WTC11 (cell line): ENCODE data around the gene LPCAT3. TPM values are rescaled to one million over a fixed set of nuclear protein-coding genes. Genes with fewer than 3 reads are reported as not detected.

Source experiments
- ATAC-seq: fragments of 200-7000 bp; cut with Tn5 transposase; 2 replicates; pipeline ENCODE4 v1.10.0; 2021; ENCODE audit warnings: mild to moderate bottlenecking, moderate library complexity
- CTCF ChIA-PET: fragments of 300-600 bp; sonication (Branson Sonifier 250); formaldehyde crosslinking; loops from one replicate; lab custom pipeline; 2021; ENCODE audit warnings: antibody characterized with exemption; lab: Charles Lee
- POLR2A ChIA-PET: fragments of 350-600 bp; sonication (Branson Sonifier 250); formaldehyde crosslinking; loops from one replicate; lab custom pipeline; 2021; ENCODE audit warnings: antibody characterized with exemption; lab: Charles Lee
- DNase-seq: peaks from one replicate; pipeline ENCODE4 v3.0.0; 2021; ENCODE audit warnings: low spot score
- H3K27ac Mint-ChIP-seq: 2 replicates; pipeline ENCODE4 v1.8.0; 2021; ENCODE audit warnings: mixed read lengths
- H3K27me3 Mint-ChIP-seq: 2 replicates; pipeline ENCODE4 v1.8.0; 2021; ENCODE audit warnings: low read depth, mild to moderate bottlenecking, moderate library complexity, mixed read lengths
- H3K36me3 Mint-ChIP-seq: 2 replicates; pipeline ENCODE4 v1.8.0; 2021; ENCODE audit warnings: mixed read lengths
- H3K4me1 Mint-ChIP-seq: 2 replicates; pipeline ENCODE4 v1.8.0; 2022; ENCODE audit warnings: mixed read lengths
- H3K4me3 Mint-ChIP-seq: 2 replicates; pipeline ENCODE4 v1.8.0; 2021; ENCODE audit warnings: mild to moderate bottlenecking, moderate library complexity, mixed read lengths
- H3K9me3 Mint-ChIP-seq: 2 replicates; pipeline ENCODE4 v1.8.0; 2021; ENCODE audit warnings: mixed read lengths
- CBFB ChIP-seq: sonication (generic); formaldehyde crosslinking; IDR thresholded peaks from 2 replicates; pipeline ENCODE4 v1.8.1; 2022; ENCODE audit warnings: mild to moderate bottlenecking, low read depth, missing genetic modification reagents
- CREM ChIP-seq: sonication (generic); formaldehyde crosslinking; IDR thresholded peaks from 2 replicates; pipeline ENCODE4 v1.8.1; 2022; ENCODE audit warnings: mild to moderate bottlenecking, missing genetic modification reagents, moderate library complexity
- FOXJ3 ChIP-seq: sonication (generic); formaldehyde crosslinking; IDR thresholded peaks from 2 replicates; pipeline ENCODE4 v1.9.0; 2021; ENCODE audit warnings: missing genetic modification reagents, mild to moderate bottlenecking, borderline replicate concordance
- FOXK1 ChIP-seq: sonication (generic); formaldehyde crosslinking; IDR thresholded peaks from 2 replicates; pipeline ENCODE4 v1.8.0; 2022; ENCODE audit warnings: mild to moderate bottlenecking, moderate library complexity, missing genetic modification reagents
- TCF7 ChIP-seq: sonication (generic); formaldehyde crosslinking; IDR thresholded peaks from 2 replicates; pipeline ENCODE4 v1.8.0; 2022; ENCODE audit warnings: mild to moderate bottlenecking, low read depth, missing genetic modification reagents, moderate library complexity
- ZNF219 ChIP-seq: sonication (generic); formaldehyde crosslinking; IDR thresholded peaks from 2 replicates; pipeline ENCODE4 v1.8.0; 2023; ENCODE audit warnings: missing genetic modification reagents, mild to moderate bottlenecking, borderline replicate concordance
- ZNF263 ChIP-seq: sonication (generic); formaldehyde crosslinking; IDR thresholded peaks from 2 replicates; pipeline ENCODE4 v1.8.1; 2022; ENCODE audit warnings: low read depth, mild to moderate bottlenecking, moderate library complexity, missing genetic modification reagents
- ZNF317 ChIP-seq: sonication (generic); formaldehyde crosslinking; IDR thresholded peaks from 2 replicates; pipeline ENCODE4 v1.8.1; 2023; ENCODE audit warnings: low read depth, mild to moderate bottlenecking, moderate library complexity, missing genetic modification reagents, borderline replicate concordance
- ZNF671 ChIP-seq: fragments of 250-450 bp; sonication (Bioruptor Pico); IDR thresholded peaks from 2 replicates; pipeline ENCODE4 v1.8.0; 2021; ENCODE audit warnings: mild to moderate bottlenecking
- total RNA-seq: library from RNA; stranded (reverse); gene quantifications from 3 replicates; pipeline ENCODE4 v1.2.3, GENCODE V29; 2021
- TF ChIP-seq, protein P1 (sequence below): fragments of 250-450 bp; sonication (Bioruptor Pico); IDR thresholded peaks from 2 replicates; pipeline ENCODE4 v1.9.0; 2021; ENCODE audit warnings: mild to moderate bottlenecking, borderline replicate concordance
- TF ChIP-seq, protein P2 (sequence below): sonication (generic); formaldehyde crosslinking; IDR thresholded peaks from 2 replicates; pipeline ENCODE4 v1.8.0; 2022; ENCODE audit warnings: mild to moderate bottlenecking, missing genetic modification reagents
- TF ChIP-seq, protein P3 (sequence below): sonication (generic); formaldehyde crosslinking; IDR thresholded peaks from 2 replicates; pipeline ENCODE4 v1.8.1; 2023; ENCODE audit warnings: mild to moderate bottlenecking, missing genetic modification reagents
- TF ChIP-seq, protein P4 (sequence below): fragments of 250-450 bp; sonication (Bioruptor Pico); IDR thresholded peaks from 2 replicates; pipeline ENCODE4 v1.9.0; 2021; ENCODE audit warnings: mild to moderate bottlenecking
- TF ChIP-seq, protein P5 (sequence below): sonication (generic); formaldehyde crosslinking; IDR thresholded peaks from 2 replicates; pipeline ENCODE4 v1.8.1; 2022; ENCODE audit warnings: mild to moderate bottlenecking, moderate library complexity, missing genetic modification reagents
- TF ChIP-seq, protein P6 (sequence below): fragments of 250-450 bp; sonication (Bioruptor Pico); IDR thresholded peaks from 2 replicates; pipeline ENCODE4 v1.9.0; 2021; ENCODE audit warnings: mild to moderate bottlenecking

The LPCAT3 gene
- total RNA-seq, 1 experiment from 2014 or later: 40.0 TPM

DNA sequence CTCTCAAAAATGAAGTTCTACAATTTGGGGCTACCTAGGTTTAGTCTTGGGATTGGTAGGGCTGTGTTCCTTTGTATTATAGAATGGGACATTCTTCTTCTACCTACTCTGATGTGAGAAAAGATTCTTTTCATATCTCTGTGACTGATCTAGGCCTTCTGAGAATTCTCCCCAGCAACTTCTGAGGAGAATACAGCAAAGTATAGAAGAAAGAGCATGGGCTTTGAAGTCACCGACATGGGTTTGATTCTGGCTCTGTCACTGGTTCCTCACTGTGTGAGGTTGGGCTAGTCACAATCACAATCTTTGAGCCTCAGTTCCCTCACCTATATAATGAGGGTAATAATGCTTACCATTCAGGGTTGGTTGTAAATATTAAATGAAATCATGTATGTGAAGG, 85.5 kb downstream of the LPCAT3 start:
- H3K4me1 Mint-ChIP-seq: peaks cover 30% of the 10 kb centered on the region
- POLR2A ChIA-PET: interaction anchor here (0.7 kb wide), 1 partner anchor 543 kb away, joined by 4 read pairs; no protein-coding TSS in a partner anchor

More for the DNA sequence above, 85.5 kb downstream of the LPCAT3 start:
- Mint-ChIP-seq H3K36me3 (peaks cover 31% of the 10 kb centered on the region), H3K4me3 (no peak overlapping the region), H3K27ac (no peak overlapping the region), H3K27me3 (no peaks in the 10 kb centered on the region), H3K9me3 (no peaks in the 10 kb centered on the region)
- TF ChIP-seq, protein P1, sequence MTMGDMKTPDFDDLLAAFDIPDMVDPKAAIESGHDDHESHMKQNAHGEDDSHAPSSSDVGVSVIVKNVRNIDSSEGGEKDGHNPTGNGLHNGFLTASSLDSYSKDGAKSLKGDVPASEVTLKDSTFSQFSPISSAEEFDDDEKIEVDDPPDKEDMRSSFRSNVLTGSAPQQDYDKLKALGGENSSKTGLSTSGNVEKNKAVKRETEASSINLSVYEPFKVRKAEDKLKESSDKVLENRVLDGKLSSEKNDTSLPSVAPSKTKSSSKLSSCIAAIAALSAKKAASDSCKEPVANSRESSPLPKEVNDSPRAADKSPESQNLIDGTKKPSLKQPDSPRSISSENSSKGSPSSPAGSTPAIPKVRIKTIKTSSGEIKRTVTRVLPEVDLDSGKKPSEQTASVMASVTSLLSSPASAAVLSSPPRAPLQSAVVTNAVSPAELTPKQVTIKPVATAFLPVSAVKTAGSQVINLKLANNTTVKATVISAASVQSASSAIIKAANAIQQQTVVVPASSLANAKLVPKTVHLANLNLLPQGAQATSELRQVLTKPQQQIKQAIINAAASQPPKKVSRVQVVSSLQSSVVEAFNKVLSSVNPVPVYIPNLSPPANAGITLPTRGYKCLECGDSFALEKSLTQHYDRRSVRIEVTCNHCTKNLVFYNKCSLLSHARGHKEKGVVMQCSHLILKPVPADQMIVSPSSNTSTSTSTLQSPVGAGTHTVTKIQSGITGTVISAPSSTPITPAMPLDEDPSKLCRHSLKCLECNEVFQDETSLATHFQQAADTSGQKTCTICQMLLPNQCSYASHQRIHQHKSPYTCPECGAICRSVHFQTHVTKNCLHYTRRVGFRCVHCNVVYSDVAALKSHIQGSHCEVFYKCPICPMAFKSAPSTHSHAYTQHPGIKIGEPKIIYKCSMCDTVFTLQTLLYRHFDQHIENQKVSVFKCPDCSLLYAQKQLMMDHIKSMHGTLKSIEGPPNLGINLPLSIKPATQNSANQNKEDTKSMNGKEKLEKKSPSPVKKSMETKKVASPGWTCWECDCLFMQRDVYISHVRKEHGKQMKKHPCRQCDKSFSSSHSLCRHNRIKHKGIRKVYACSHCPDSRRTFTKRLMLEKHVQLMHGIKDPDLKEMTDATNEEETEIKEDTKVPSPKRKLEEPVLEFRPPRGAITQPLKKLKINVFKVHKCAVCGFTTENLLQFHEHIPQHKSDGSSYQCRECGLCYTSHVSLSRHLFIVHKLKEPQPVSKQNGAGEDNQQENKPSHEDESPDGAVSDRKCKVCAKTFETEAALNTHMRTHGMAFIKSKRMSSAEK (CRISPR knock-in tag): no peak
- TF ChIP-seq, protein P2, sequence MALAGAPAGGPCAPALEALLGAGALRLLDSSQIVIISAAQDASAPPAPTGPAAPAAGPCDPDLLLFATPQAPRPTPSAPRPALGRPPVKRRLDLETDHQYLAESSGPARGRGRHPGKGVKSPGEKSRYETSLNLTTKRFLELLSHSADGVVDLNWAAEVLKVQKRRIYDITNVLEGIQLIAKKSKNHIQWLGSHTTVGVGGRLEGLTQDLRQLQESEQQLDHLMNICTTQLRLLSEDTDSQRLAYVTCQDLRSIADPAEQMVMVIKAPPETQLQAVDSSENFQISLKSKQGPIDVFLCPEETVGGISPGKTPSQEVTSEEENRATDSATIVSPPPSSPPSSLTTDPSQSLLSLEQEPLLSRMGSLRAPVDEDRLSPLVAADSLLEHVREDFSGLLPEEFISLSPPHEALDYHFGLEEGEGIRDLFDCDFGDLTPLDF (CRISPR knock-in tag): no peak
- TF ChIP-seq FOXK1 (CRISPR knock-in tag): no peak
- TF ChIP-seq, protein P3, sequence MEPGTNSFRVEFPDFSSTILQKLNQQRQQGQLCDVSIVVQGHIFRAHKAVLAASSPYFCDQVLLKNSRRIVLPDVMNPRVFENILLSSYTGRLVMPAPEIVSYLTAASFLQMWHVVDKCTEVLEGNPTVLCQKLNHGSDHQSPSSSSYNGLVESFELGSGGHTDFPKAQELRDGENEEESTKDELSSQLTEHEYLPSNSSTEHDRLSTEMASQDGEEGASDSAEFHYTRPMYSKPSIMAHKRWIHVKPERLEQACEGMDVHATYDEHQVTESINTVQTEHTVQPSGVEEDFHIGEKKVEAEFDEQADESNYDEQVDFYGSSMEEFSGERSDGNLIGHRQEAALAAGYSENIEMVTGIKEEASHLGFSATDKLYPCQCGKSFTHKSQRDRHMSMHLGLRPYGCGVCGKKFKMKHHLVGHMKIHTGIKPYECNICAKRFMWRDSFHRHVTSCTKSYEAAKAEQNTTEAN (CRISPR knock-in tag): no peak
- TF ChIP-seq ZNF263: no peak
- TF ChIP-seq CREM: no peak
- TF ChIP-seq, protein P4, sequence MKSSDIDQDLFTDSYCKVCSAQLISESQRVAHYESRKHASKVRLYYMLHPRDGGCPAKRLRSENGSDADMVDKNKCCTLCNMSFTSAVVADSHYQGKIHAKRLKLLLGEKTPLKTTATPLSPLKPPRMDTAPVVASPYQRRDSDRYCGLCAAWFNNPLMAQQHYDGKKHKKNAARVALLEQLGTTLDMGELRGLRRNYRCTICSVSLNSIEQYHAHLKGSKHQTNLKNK (CRISPR knock-in tag): no peak
- no peak for TF ChIP-seq FOXJ3 (CRISPR knock-in tag)
- no peak for TF ChIP-seq ZNF671 (CRISPR knock-in tag)
- no peak for TF ChIP-seq ZNF219 (CRISPR knock-in tag)
- no peak for TF ChIP-seq TCF7
- TF ChIP-seq ZNF317 (CRISPR knock-in tag): no peak
- TF ChIP-seq, protein P5, sequence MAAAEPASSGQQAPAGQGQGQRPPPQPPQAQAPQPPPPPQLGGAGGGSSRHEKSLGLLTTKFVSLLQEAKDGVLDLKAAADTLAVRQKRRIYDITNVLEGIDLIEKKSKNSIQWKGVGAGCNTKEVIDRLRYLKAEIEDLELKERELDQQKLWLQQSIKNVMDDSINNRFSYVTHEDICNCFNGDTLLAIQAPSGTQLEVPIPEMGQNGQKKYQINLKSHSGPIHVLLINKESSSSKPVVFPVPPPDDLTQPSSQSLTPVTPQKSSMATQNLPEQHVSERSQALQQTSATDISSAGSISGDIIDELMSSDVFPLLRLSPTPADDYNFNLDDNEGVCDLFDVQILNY: no peak
- TF ChIP-seq, protein P6, sequence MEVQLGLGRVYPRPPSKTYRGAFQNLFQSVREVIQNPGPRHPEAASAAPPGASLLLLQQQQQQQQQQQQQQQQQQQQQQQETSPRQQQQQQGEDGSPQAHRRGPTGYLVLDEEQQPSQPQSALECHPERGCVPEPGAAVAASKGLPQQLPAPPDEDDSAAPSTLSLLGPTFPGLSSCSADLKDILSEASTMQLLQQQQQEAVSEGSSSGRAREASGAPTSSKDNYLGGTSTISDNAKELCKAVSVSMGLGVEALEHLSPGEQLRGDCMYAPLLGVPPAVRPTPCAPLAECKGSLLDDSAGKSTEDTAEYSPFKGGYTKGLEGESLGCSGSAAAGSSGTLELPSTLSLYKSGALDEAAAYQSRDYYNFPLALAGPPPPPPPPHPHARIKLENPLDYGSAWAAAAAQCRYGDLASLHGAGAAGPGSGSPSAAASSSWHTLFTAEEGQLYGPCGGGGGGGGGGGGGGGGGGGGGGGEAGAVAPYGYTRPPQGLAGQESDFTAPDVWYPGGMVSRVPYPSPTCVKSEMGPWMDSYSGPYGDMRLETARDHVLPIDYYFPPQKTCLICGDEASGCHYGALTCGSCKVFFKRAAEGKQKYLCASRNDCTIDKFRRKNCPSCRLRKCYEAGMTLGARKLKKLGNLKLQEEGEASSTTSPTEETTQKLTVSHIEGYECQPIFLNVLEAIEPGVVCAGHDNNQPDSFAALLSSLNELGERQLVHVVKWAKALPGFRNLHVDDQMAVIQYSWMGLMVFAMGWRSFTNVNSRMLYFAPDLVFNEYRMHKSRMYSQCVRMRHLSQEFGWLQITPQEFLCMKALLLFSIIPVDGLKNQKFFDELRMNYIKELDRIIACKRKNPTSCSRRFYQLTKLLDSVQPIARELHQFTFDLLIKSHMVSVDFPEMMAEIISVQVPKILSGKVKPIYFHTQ (CRISPR knock-in tag): no peak
- TF ChIP-seq CBFB (CRISPR knock-in tag): no peak
- CTCF ChIA-PET: no interaction called here
- ATAC-seq (no peak), DNase-seq (no peak)
